BE2C (cell line): ENCODE measurements around the gene NOTCH1.

Experiments
- DNase-seq: peaks from one replicate; pipeline ENCODE4 v3.0.0-alpha.2; 2020
- H3K27me3 ChIP-seq: fragments of 250-450 bp; sonication (Bioruptor Pico); 2 replicates; pipeline ENCODE4 v1.5.1; 2020; ENCODE audit warnings: mild to moderate bottlenecking
- H3K36me3 ChIP-seq: fragments of 250-450 bp; sonication (Bioruptor Pico); 2 replicates; pipeline ENCODE4 v1.5.1; 2020; ENCODE audit warnings: mild to moderate bottlenecking
- H3K4me1 ChIP-seq: fragments of 250-450 bp; sonication (Bioruptor Pico); 2 replicates; pipeline ENCODE4 v1.5.1; 2020
- H3K4me3 ChIP-seq: 2 replicates; pipeline ENCODE4 v1.5.1; 2011; ENCODE audit warnings: low read depth, low read length
- H3K9me3 ChIP-seq: fragments of 250-450 bp; sonication (Bioruptor Pico); 2 replicates; pipeline ENCODE4 v1.5.1; 2020
- TF ChIP-seq, protein P1 (sequence below): IDR thresholded peaks from 2 replicates; pipeline ENCODE4 v1.5.1; 2012; ENCODE audit warnings: mild to moderate bottlenecking, low read depth, low read length

NOTCH1 gene

GRCh38 chr9:136572828-136573625 lies 27.2 kb upstream of the NOTCH1 start:
- Histone ChIP-seq H3K4me3 (no peak overlapping the region), H3K27me3 (no peaks in the 10 kb centered on the region), H3K36me3 (no peaks in the 10 kb centered on the region), H3K9me3 (no peaks in the 10 kb centered on the region), H3K4me1 (no peaks in the 10 kb centered on the region)
- TF ChIP-seq, protein P1, sequence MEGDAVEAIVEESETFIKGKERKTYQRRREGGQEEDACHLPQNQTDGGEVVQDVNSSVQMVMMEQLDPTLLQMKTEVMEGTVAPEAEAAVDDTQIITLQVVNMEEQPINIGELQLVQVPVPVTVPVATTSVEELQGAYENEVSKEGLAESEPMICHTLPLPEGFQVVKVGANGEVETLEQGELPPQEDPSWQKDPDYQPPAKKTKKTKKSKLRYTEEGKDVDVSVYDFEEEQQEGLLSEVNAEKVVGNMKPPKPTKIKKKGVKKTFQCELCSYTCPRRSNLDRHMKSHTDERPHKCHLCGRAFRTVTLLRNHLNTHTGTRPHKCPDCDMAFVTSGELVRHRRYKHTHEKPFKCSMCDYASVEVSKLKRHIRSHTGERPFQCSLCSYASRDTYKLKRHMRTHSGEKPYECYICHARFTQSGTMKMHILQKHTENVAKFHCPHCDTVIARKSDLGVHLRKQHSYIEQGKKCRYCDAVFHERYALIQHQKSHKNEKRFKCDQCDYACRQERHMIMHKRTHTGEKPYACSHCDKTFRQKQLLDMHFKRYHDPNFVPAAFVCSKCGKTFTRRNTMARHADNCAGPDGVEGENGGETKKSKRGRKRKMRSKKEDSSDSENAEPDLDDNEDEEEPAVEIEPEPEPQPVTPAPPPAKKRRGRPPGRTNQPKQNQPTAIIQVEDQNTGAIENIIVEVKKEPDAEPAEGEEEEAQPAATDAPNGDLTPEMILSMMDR = no peak
- no peak for DNase-seq

- H3K27me3 ChIP-seq = no peaks in the 10 kb centered on the region
- H3K4me1 ChIP-seq = no peaks in the 10 kb centered on the region
- DNase-seq = no peak
- H3K36me3 ChIP-seq = no peaks in the 10 kb centered on the region
- TF ChIP-seq, protein P1 = no peak
- no peaks in the 10 kb centered on the region for H3K9me3 ChIP-seq
- no peak overlapping the region for H3K4me3 ChIP-seq
These were observed 26.4 kb upstream of the NOTCH1 start for GRCh38 chr9:136572003-136572827.

GRCh38 chr9:136571531-136571930 lies 25.7 kb upstream of the NOTCH1 start:
- no peak for DNase-seq
- TF ChIP-seq, protein P1 = no peak
- Histone ChIP-seq H3K27me3 (no peaks in the 10 kb centered on the region), H3K36me3 (no peaks in the 10 kb centered on the region), H3K9me3 (no peaks in the 10 kb centered on the region), H3K4me1 (no peaks in the 10 kb centered on the region), H3K4me3 (no peak overlapping the region)

DNA sequence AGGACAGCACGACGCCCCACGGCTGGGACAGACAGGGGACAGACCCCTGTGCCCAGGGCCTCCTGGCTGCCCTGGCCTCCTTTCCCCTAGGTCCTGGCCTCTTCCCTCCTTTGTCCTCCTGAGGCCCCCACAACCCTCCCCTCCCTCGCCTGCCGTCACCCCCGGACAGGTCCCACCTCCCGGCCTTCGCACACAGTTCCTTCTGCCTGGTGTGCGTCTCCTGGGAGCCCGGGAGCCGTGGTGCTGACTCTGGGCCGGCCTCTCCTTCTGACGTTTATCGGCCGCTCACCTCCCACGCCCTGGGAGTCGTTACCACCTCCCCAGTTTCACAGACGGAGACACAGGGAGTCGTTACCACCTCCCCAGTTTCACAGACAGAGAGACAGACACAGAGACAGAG lies 25.1 kb upstream of the NOTCH1 start:
- no peak overlapping the region for H3K4me3 ChIP-seq
- no peaks in the 10 kb centered on the region for H3K4me1 ChIP-seq
- no peaks in the 10 kb centered on the region for H3K27me3 ChIP-seq
- no peaks in the 10 kb centered on the region for H3K9me3 ChIP-seq
- no peak for DNase-seq
- TF ChIP-seq, protein P1 = no peak
- no peaks in the 10 kb centered on the region for H3K36me3 ChIP-seq

GRCh38 chr9:136570191-136570845 lies 24.5 kb upstream of the NOTCH1 start:
- H3K36me3 ChIP-seq = no peaks in the 10 kb centered on the region
- TF ChIP-seq, protein P1 = no peak
- no peak for DNase-seq
- H3K4me3 ChIP-seq = no peak overlapping the region
- no peaks in the 10 kb centered on the region for H3K4me1 ChIP-seq
- H3K27me3 ChIP-seq = no peaks in the 10 kb centered on the region
- no peaks in the 10 kb centered on the region for H3K9me3 ChIP-seq
